GM19372 (cell line): ENCODE results near the gene FAM3C.
A peak's percentile ranks its signal among the peaks of the same experiment; 100 is the strongest.
"Not testable (repeated sequence)": the region's sequence is repeated elsewhere in the genome, so short reads cannot be mapped to it uniquely, and the experiment has no call there.

Source experiments
- ATAC-seq: cut with Tn5 transposase; IDR thresholded peaks from one replicate; pipeline ENCODE4 v1.9.1; 2021; ENCODE audit warnings: mild to moderate bottlenecking, low read depth, moderate library complexity; ENCODE audit not compliant: unreplicated experiment

Gene FAM3C

GRCh38 chr7:121334875-121335648 is 61.0 kb downstream of the FAM3C start:
- ATAC-seq, result no peak

GRCh38 chr7:121334376-121334775 is 61.7 kb downstream of the FAM3C start:
- no peak for ATAC-seq

DNA sequence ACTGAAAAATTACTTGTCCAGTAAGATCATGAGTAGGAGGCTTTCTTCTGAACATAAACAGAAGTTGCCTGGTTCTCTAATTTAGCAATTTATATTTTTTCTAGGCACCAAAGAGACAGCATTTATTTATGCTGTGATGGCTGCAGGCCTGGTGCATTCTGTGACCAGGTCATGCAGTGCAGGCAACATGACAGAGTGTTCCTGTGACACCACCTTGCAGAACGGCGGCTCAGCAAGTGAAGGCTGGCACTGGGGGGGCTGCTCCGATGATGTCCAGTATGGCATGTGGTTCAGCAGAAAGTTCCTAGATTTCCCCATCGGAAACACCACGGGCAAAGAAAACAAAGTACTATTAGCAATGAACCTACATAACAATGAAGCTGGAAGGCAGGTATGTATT is 64.5 kb downstream of the FAM3C start:
- ATAC-seq, result no peak

DNA sequence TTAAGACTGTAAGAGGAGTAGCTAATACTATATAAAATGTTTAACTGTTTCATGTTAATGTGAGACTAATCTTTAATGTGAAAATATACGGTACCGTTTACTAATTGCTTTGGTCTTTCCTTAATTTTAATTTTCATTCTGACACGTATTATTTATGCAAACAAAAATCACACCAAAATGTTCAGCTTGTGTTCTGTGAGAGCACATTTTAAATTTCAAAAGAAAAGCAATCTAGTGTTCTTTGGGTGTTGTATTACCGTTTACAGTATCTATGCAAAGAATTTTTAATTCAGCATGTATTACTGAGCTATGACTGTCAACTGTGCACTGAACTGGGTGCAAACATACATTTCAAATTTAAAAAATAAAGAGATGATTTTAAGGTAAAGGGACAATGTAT is 65.1 kb downstream of the FAM3C start:
- no peak for ATAC-seq

- peak; percentile 35 for ATAC-seq
Measured at GRCh38 chr7:121330053-121330833, 65.9 kb downstream of the FAM3C start.

DNA sequence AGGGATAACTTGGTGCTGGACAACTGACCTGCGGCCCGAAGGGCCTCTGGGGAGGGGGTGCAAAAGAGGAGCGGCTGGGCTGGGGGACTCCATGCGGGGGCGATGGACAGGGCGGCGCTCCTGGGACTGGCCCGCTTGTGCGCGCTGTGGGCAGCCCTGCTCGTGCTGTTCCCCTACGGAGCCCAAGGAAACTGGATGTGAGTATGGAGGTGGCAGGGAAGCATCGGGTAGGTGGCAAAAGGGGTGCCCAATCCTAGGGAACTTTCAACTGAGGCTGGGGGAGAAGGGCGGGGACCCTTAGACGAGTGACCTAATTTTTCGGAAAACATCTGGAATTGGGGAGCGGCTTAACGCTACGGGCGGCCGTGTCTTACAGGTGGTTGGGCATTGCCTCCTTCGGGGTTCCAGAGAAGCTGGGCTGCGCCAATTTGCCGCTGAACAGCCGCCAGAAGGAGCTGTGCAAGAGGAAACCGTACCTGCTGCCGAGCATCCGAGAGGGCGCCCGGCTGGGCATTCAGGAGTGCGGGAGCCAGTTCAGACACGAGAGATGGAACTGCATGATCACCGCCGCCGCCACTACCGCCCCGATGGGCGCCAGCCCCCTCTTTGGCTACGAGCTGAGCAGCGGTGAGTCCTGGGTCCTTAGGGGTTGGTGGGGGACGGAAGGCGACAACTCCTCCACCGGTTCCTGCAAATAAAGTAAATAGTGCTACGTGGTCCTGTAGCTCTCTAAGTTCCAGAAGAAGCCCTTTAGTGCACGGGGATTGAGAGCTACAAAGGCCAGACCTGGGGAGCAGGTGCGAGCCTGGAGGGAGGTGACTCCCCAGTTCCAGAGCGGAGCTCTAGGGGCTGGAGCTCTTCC is 66.7 kb downstream of the FAM3C start:
- peak; percentile 48 for ATAC-seq

DNA sequence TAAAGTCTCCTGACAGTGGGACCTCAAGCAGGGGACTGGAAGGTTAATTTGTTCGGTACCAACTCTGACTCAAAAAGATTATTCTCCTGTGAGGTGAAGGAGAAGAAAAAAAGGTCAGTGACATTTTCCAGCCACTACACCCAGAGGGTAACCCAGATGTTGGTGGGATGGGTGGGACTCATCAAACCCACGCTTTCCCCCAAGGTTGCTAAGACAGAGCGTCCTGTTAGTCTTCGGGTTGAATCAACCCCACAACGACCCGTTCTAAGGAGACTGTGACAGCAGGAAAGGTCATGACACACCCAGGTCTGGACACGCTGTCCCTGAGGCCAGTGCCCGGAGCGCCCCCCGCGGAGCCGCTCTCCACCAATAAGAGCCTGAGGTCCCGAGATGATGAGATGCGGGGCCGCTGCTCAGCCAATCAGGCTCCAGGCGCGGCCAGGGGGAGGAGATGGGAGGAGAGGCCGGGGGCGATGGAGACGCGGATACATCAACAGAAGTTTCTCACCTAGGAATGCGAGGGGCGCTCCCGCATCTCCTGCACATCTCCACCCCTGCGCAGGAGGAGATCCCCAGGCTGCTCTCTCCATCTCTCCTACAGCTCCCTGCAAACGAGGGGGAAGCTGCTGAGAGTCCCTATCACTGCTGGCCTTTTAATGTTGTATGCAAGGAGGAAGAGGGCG is 67.5 kb downstream of the FAM3C start, which contains the start of gene WNT16:
Gene WNT16 (plus strand): TSS at position 493 of the 683 bp plus-strand sequence. CDS start 293 bp downstream, outside the sequence.
- ATAC-seq, result peak; percentile 37

DNA sequence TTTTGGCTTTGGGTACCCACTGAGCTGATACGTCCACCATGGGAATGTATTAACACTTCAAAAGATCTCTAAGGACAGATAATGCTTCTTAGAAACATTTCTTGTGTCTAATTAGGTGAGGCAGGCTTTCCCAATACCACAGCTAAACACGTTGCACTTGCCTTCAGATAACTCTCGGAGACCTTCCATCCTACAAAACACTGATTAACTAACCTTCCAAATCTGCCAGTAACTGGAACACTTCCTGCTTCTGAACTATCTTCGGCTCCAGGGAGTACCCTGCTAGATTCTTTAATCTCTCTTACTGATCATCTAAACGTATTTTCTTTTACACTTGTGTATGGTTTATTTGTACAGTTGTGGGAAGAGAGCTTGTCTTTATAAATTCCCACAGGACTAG is 68.4 kb downstream of the FAM3C start:
- ATAC-seq, result no peak

- no peak for ATAC-seq
Measured at GRCh38 chr7:121323515-121324302, 72.4 kb downstream of the FAM3C start.

DNA sequence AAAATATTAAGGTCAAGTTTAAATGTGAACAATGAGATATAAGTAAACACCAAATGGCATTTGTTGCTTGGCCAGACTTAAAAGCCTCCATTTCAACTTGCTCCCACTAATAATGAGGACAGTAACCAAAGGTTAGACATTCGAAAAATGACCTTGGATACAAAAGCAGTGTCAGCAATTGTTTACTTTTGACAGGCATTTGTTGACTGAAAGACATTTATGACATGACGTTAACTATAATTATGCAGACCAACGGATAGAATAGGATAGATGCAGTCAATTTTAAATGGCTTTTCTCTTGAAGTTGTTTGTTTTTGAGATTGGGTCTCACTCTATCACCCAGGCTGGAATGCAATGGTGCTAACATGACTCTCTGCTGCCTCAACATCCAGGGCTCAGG is 73.6 kb downstream of the FAM3C start:
- no peak for ATAC-seq

DNA sequence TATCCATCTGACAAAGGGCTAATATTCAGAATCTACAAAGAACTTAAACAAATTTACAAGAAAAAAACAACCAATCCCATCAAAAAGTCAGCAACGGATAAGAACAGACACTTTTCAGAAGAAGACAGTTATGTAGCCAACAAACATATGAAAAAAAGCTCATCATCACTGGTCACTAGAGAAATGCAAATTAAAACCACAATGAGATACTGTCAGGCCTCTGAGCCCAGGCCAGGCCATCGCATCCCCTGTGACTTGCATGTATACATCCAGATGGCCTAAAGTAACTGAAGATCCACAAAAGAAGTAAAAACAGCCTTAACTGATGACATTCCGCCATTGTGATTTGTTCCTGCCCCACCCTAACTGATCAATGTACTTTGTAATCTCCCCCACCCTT is 80.9 kb downstream of the FAM3C start:
- not testable (repeated sequence) for ATAC-seq

GRCh38 chr7:121313793-121314676 is 82.1 kb downstream of the FAM3C start:
- ATAC-seq, result peak; percentile 82

DNA sequence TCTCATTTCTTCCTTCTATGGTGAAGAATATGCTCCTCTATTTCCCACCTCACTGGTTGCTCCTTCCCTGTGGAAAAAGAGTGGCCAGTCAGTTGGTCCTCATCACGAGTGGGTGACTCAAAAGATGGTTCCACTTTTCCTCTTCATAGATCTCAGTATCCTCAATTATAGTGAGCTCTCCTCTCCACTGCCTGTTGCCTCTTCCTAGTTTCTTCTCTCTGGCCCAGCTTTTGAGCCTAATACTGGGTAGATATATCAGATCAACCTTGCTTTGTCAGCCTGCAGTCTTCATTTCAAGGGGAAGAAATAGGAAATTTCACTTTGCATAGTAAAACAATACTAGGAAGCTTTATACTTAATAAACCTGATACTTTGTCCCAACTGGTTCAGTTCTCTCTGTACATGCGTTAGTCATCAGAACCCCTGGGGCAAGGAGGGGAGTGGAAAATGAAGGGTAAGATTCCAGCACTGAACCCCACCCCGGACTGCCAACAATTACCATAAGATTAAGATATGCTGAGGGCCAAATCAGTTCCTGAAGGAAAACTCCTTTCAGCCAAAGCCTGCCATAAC is 82.8 kb downstream of the FAM3C start:
- ATAC-seq, result peak; percentile 5

DNA sequence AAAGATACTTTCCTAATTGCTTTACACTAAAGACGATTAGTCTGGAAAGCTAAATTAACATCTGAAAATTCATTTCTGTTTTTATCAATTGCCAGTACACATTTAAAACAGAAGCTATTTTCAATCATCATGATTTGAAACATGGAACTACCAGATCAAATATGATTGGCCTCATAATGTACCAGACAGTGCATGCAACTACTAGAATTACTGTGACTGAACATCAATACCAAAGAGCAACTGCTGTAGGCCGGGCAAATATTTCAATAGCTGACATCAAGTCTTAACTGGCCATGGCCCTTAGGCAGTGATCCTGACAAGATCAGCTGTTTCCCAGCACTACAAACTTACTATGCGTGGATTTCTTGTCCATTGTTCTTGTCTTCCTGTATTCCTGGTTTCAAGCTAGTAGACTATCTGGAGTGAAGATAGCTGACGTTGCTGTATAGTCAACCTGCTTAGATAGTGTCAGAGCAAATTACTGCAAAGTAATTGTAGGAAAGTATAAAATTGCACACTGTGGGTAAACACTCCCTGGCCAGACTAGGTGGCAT is 89.0 kb downstream of the FAM3C start:
- no peak for ATAC-seq

DNA sequence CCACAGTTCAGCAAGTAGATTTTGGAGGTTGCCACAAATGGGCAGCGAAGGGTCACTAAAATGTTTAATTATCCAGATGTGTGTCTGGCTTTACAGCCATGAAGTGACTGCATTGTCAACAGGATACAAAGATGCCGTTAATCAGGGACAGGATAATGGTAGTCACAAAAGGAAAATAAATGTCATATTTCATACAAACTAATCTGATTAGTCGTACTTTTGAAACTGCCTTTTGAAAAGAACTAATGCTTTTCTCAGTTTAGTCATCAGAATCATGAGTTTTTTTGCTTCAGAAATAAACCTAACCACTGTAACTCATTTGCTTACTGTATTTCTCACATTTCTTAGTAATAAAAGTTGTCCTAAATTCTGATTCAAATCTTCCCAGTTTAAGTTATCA is 89.5 kb downstream of the FAM3C start:
- no peak for ATAC-seq

- ATAC-seq, result no peak
Measured at GRCh38 chr7:121305109-121305508, 91.0 kb downstream of the FAM3C start.

GRCh38 chr7:121304102-121304658 is 91.9 kb downstream of the FAM3C start:
- no peak for ATAC-seq
